KOPT-K1 (cell line): Measurements from ENCODE around the gene NPPB.

Source experiments
- H3K27ac ChIP-seq: fragments of 200-600 bp; sonication (generic); 2 replicates; pipeline ENCODE4 v1.5.1; 2016; ENCODE audit warnings: antibody characterized with exemption, mild to moderate bottlenecking, low read depth, low read length; ENCODE audit not compliant: poor library complexity, severe bottlenecking
- H3K36me3 ChIP-seq: fragments of 200-600 bp; sonication (generic); 2 replicates; pipeline ENCODE4 v1.5.1; 2017; ENCODE audit warnings: antibody characterized with exemption, mild to moderate bottlenecking, low read length, moderate library complexity; ENCODE audit not compliant: insufficient read depth
- H3K9me3 ChIP-seq: fragments of 200-600 bp; sonication (generic); 2 replicates; pipeline ENCODE4 v1.5.1; 2017; ENCODE audit warnings: antibody characterized with exemption, low read length, mild to moderate bottlenecking; ENCODE audit not compliant: insufficient read depth, poor library complexity, severe bottlenecking

The NPPB gene

GRCh38 chr1:11855430-11855829, 3.3 kb downstream of the NPPB start:
- Histone ChIP-seq H3K36me3 (no peaks in the 10 kb centered on the region), H3K27ac (no peak overlapping the region), H3K9me3 (no peaks in the 10 kb centered on the region)

GRCh38 chr1:11854519-11854918, 4.2 kb downstream of the NPPB start:
- no peak overlapping the region for H3K27ac ChIP-seq
- H3K9me3 ChIP-seq = no peaks in the 10 kb centered on the region
- no peaks in the 10 kb centered on the region for H3K36me3 ChIP-seq

GRCh38 chr1:11851180-11851579, 7.6 kb downstream of the NPPB start:
- H3K27ac ChIP-seq = no peak overlapping the region
- H3K9me3 ChIP-seq = no peaks in the 10 kb centered on the region
- 0 out of 2 replicates have a peak, but pooled peaks cover 10% of the 10 kb centered on the region for H3K36me3 ChIP-seq

- no peak overlapping the region for H3K27ac ChIP-seq
- H3K9me3 ChIP-seq = no peaks in the 10 kb centered on the region
- peaks cover 20% of the 10 kb centered on the region; the same call in 1 of the 2 replicates for H3K36me3 ChIP-seq
These were observed 8.6 kb downstream of the NPPB start for GRCh38 chr1:11850156-11850555.

- Histone ChIP-seq H3K27ac (no peak overlapping the region), H3K9me3 (no peaks in the 10 kb centered on the region), H3K36me3 (peaks cover 38% of the 10 kb centered on the region)
These were observed 10.4 kb downstream of the NPPB start for GRCh38 chr1:11848373-11848700.

- Histone ChIP-seq H3K27ac (no peak within 1 kb of the TSS), H3K36me3 (peaks cover 38% of the 10 kb centered on the region), H3K9me3 (no peaks in the 10 kb centered on the region)
These were observed 10.9 kb downstream of the NPPB start, which contains the start of gene NPPA for GRCh38 chr1:11847667-11848372. NPPA (minus strand) TSS chr1:11847783; CDS start chr1:11847684, 99 bp downstream.

GRCh38 chr1:11845641-11846335, 13.0 kb downstream of the NPPB start:
- Histone ChIP-seq H3K27ac (no peak overlapping the region), H3K9me3 (no peaks in the 10 kb centered on the region), H3K36me3 (peaks cover 57% of the 10 kb centered on the region)

- Histone ChIP-seq H3K9me3 (no peaks in the 10 kb centered on the region), H3K27ac (no peak overlapping the region), H3K36me3 (peaks cover 85% of the 10 kb centered on the region)
These were observed 16.3 kb downstream of the NPPB start for GRCh38 chr1:11842154-11843041.

GRCh38 chr1:11841245-11842153, 17.2 kb downstream of the NPPB start:
- H3K27ac ChIP-seq = no peak overlapping the region
- H3K36me3 ChIP-seq = peaks cover 88% of the 10 kb centered on the region
- no peaks in the 10 kb centered on the region for H3K9me3 ChIP-seq

GRCh38 chr1:11839727-11840705, 18.7 kb downstream of the NPPB start:
- H3K9me3 ChIP-seq = no peaks in the 10 kb centered on the region
- H3K36me3 ChIP-seq = peaks cover 92% of the 10 kb centered on the region
- H3K27ac ChIP-seq = no peak overlapping the region

- no peaks in the 10 kb centered on the region for H3K9me3 ChIP-seq
- H3K27ac ChIP-seq = no peak overlapping the region
- peaks cover 92% of the 10 kb centered on the region for H3K36me3 ChIP-seq
These were observed 20.1 kb downstream of the NPPB start for GRCh38 chr1:11838349-11839272.

GRCh38 chr1:11837767-11838348, 20.9 kb downstream of the NPPB start:
- Histone ChIP-seq H3K27ac (no peak overlapping the region), H3K9me3 (no peaks in the 10 kb centered on the region), H3K36me3 (peaks cover 97% of the 10 kb centered on the region)
